ENCODE results near the gene ZMPSTE24.

ZMPSTE24 gene

GRCh38 chr1:40305871-40306270, 47.8 kb downstream of the ZMPSTE24 start:
- no peak for DNase-seq

- no peak for DNase-seq
Observed at GRCh38 chr1:40306296-40306695, 48.3 kb downstream of the ZMPSTE24 start.

- no peak for DNase-seq
Observed at GRCh38 chr1:40307186-40307585, 49.1 kb downstream of the ZMPSTE24 start.

- peak; percentile 60 for DNase-seq
Observed at GRCh38 chr1:40308036-40308727, 50.1 kb downstream of the ZMPSTE24 start.

- no peak for DNase-seq
Observed at GRCh38 chr1:40309374-40310128, 51.5 kb downstream of the ZMPSTE24 start.

- DNase-seq: no peak
Observed at GRCh38 chr1:40310129-40310461, 52.1 kb downstream of the ZMPSTE24 start.

GRCh38 chr1:40310983-40311642, 53.1 kb downstream of the ZMPSTE24 start:
- no peak for DNase-seq

GRCh38 chr1:40311692-40312091, 53.7 kb downstream of the ZMPSTE24 start:
- no peak for DNase-seq

- DNase-seq: no peak
Observed at GRCh38 chr1:40312238-40313205, 54.5 kb downstream of the ZMPSTE24 start.

GRCh38 chr1:40313329-40313957, 55.4 kb downstream of the ZMPSTE24 start:
- DNase-seq: no peak

- no peak for DNase-seq
Observed at GRCh38 chr1:40313958-40314720, 56.1 kb downstream of the ZMPSTE24 start.

GRCh38 chr1:40314721-40315238, 56.7 kb downstream of the ZMPSTE24 start:
- DNase-seq: peak; percentile 66

GRCh38 chr1:40315239-40315794, 57.3 kb downstream of the ZMPSTE24 start:
- peak; percentile 93 for DNase-seq

- DNase-seq: no peak
Observed at GRCh38 chr1:40315795-40316594, 58.0 kb downstream of the ZMPSTE24 start.

GRCh38 chr1:40316595-40317393, 58.8 kb downstream of the ZMPSTE24 start, which contains the start of gene COL9A2:
TSS of gene COL9A2 (minus strand) at chr1:40317286. CDS start at chr1:40317197, 89 bp downstream.
- peak; percentile 78 for DNase-seq

GRCh38 chr1:40317394-40318074, 59.5 kb downstream of the ZMPSTE24 start:
- no peak for DNase-seq

GRCh38 chr1:40318476-40318875, 60.4 kb downstream of the ZMPSTE24 start:
- no peak for DNase-seq

- no peak for DNase-seq
Observed at GRCh38 chr1:40318970-40319621, 61.1 kb downstream of the ZMPSTE24 start.
